GM12872 (cell line): ENCODE results near the gene DNER.

Source experiments
- CTCF ChIP-seq: IDR thresholded peaks from 3 replicates; pipeline ENCODE4 v1.5.1; 2011; ENCODE audit warnings: low read depth, mild to moderate bottlenecking, low read length, moderate library complexity; ENCODE audit not compliant: insufficient read depth

Gene DNER

GRCh38 chr2:229553091-229553490 lies 161.3 kb downstream of the DNER start:
- TF ChIP-seq CTCF, result no peak

- TF ChIP-seq CTCF, result no peak
Observed at GRCh38 chr2:229543176-229543873, 171.0 kb downstream of the DNER start.

DNA sequence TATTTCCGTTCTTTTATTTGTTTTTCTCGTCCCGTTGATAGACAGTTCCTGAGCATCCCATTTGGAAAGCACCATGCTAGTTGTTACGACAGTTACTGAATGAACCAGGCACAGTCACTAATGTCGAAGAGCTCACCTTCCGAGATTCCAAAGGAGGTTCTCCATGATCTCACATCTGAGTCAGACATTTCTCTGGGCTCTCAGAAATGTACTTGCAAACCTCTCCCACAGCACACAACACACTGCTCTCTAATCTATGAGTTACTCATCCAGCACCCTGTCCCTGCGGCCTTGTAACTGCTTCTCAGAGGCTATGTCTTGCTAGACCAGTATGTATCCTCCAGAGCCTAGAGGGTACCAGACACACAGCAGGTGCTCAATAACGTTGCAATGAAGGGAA lies 174.7 kb downstream of the DNER start:
- TF ChIP-seq CTCF, result no peak

GRCh38 chr2:229531594-229531993 lies 182.8 kb downstream of the DNER start:
- no peak for TF ChIP-seq CTCF

- TF ChIP-seq CTCF, result no peak
Observed at GRCh38 chr2:229530434-229530833, 183.9 kb downstream of the DNER start.

- no peak for TF ChIP-seq CTCF
Observed at GRCh38 chr2:229528846-229529245, 185.5 kb downstream of the DNER start.

- no peak for TF ChIP-seq CTCF
Observed at GRCh38 chr2:229526951-229527350, 187.4 kb downstream of the DNER start.
